Suprapubic skin (tissue), 3 donors: ENCODE measurements around the gene FYN.

ENCODE experiments used
- CTCF ChIP-seq, 2 donors: fragments of 200-600 bp in 1 of 2; fragments of 450-650 bp in 1 of 2; sonication (generic) in 1 of 2; IDR thresholded peaks; one replicate each; pipeline ENCODE4 v1.5.1; 2016 to 2019; ENCODE audit warnings: antibody characterized with exemption in 2 of 2, mild to moderate bottlenecking in 1 of 2, moderate library complexity in 1 of 2
- EP300 ChIP-seq: sonication (generic); formaldehyde crosslinking; IDR thresholded peaks from one replicate; pipeline ENCODE4 v1.6.1; 2017; ENCODE audit warnings: antibody characterized with exemption
- POLR2A ChIP-seq, 2 donors: fragments of 450-650 bp; IDR thresholded peaks; one replicate each; pipeline ENCODE4 v1.6.1; 2017; ENCODE audit warnings: antibody characterized with exemption in 2 of 2, mild to moderate bottlenecking in 2 of 2, moderate library complexity in 2 of 2

DNA sequence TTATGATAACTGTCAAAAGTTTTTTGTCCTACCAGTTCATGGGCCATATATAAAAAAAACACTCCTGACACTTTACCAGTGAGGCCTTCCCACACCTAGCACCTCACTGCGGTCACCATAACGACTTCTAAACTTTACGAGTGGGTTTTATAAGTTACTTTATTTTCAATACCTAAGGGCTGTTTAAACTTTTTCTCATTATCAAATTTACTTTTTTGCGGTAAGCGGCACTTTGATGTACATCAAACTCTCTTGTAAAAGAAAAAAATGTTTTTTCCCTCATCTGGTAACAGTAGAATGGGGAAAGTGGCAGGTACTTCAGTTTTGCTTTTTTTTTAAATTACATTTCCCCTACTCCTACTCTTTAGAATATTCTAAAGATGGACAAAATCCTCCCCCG lies 36.2 kb downstream of the FYN start:
- no peak for TF ChIP-seq CTCF (IDR thresholded peaks at IDR 0.05)
- no peak for TF ChIP-seq POLR2A (IDR thresholded peaks at IDR 0.05)
- no peak for TF ChIP-seq EP300
